SJCRH30 (cell line): ENCODE results near the gene HYDIN. TPM values are rescaled to one million over a fixed set of nuclear protein-coding genes. Genes with fewer than 3 reads are reported as not detected.
"Not testable (repeated sequence)": the region's sequence is repeated elsewhere in the genome, so short reads cannot be mapped to it uniquely, and the experiment has no call there.

Source experiments
- DNase-seq, 2 experiments: peaks; one replicate each; pipeline ENCODE4 v3.0.0-alpha.2; 2015 to 2020
- H3K27ac ChIP-seq: fragments of 250-450 bp; sonication (Bioruptor Pico); 2 replicates; pipeline ENCODE4 v1.5.1; 2020; ENCODE audit warnings: mild to moderate bottlenecking, moderate library complexity
- H3K27me3 ChIP-seq: fragments of 250-450 bp; sonication (Bioruptor Pico); 2 replicates; pipeline ENCODE4 v1.5.1; 2020; ENCODE audit warnings: mild to moderate bottlenecking, moderate library complexity
- H3K36me3 ChIP-seq: fragments of 250-450 bp; sonication (Bioruptor Pico); 2 replicates; pipeline ENCODE4 v1.5.1; 2020; ENCODE audit warnings: mild to moderate bottlenecking, moderate library complexity
- H3K4me1 ChIP-seq: fragments of 250-450 bp; sonication (Bioruptor Pico); 2 replicates; pipeline ENCODE4 v1.5.1; 2020; ENCODE audit warnings: mild to moderate bottlenecking, moderate library complexity
- H3K4me3 ChIP-seq: fragments of 250-450 bp; sonication (Bioruptor Pico); 2 replicates; pipeline ENCODE4 v1.5.1; 2020; ENCODE audit warnings: mild to moderate bottlenecking, moderate library complexity
- H3K9me3 ChIP-seq: fragments of 250-450 bp; sonication (Bioruptor Pico); replicated peaks from 2 replicates; pipeline ENCODE4 v1.5.1; 2020; ENCODE audit warnings: mild to moderate bottlenecking, moderate library complexity
- total RNA-seq: library from RNA; depleted of rRNA; stranded (reverse); fragments of >200 nt; shearing (Covaris generic); gene quantifications from 2 replicates; pipeline ENCODE4 v1.2.3, GENCODE V29; 2014

The HYDIN gene
- total RNA-seq, 1 experiment from 2014 or later, result 0.04 TPM

DNA sequence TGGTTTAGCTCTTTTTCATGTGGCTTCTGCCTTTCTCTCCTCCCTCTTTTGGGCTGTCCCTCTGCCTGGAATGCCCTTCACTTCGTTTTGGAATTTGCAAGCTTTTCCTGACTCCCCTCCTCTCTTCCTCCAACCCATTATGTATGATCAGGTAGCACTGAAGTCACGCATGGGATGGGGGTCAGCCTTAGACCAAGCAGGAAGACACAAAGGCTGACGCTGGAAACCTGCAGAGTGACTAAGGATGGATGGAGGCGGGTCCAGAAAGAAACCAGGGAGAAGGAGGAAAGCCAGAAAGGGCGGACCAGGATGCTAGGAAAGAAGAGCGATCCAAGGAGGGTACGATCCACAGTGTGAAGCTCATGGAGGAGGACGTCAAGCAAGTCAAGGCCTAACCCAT, 296.8 kb downstream of the HYDIN start:
- H3K4me1 ChIP-seq, H3K4me3 ChIP-seq, H3K27ac ChIP-seq, H3K27me3 ChIP-seq, DNase-seq, H3K36me3 ChIP-seq, H3K9me3 ChIP-seq: not testable (repeated sequence)

DNA sequence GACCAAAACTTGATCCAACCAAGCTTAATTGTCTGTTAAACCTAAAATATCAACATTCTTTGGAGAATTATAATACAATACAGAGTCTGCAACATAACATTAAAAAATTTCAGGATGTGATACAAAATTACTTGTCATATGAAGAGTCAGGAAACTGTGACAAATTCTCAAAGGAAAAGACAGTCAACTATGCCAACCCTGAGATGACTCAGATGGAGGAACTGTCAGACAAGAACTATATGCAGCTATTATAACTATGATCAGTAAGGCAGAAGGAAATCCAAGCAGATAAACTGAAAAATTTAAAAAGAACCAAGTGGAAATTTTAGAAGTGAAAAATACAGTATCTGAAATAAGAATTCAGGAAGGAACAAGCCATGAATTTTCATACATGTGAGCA, 299.8 kb downstream of the HYDIN start:
- not testable (repeated sequence) for H3K4me3 ChIP-seq

DNA sequence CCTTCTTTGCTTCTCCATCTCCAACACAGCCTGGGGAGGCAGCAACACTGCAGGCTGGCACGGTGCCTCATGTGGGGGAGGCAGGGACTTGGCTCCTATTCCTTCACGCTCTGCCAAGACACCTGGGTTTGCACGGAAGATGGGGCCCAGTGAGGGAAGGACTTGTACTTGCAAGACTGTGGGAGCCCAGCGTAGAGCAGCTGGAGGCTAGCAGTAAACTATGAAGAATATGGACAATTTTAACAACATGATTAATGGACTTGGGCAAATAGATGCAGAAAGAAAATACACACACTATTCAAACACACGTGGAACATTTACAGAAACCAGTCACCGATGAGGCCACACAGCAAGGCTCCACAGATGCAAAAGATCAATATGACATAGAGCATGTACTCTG, 308.4 kb downstream of the HYDIN start:
- H3K27ac ChIP-seq, H3K9me3 ChIP-seq, H3K36me3 ChIP-seq, H3K27me3 ChIP-seq, H3K4me3 ChIP-seq, H3K4me1 ChIP-seq, DNase-seq: not testable (repeated sequence)

More for the DNA sequence above, 299.8 kb downstream of the HYDIN start:
- not testable (repeated sequence) for H3K4me1 ChIP-seq, H3K9me3 ChIP-seq, DNase-seq, H3K27me3 ChIP-seq, H3K36me3 ChIP-seq, H3K27ac ChIP-seq

DNA sequence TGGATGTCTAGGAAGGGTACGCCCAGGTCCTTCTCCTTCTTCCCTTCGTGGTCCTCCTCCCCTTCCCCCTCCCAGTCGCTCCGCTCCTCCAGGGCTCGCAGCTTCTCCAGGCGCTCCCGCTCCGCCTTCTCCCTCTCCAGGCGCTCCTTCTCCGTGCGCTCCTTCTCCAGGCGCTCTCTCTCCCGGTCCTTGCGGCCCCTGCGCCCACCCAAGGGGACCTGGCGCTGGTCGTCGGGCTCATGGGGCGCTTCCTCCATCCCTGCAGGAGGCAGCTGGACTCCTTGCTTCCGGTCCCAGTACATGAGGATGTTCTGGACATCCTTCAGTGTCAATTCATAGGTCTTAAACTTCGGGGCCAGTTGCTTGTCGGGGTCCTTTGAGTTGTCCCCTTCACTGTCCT, 309.9 kb downstream of the HYDIN start:
- H3K27me3 ChIP-seq, DNase-seq, H3K4me1 ChIP-seq, H3K36me3 ChIP-seq, H3K27ac ChIP-seq, H3K9me3 ChIP-seq, H3K4me3 ChIP-seq: not testable (repeated sequence)

GRCh38 chr16:70888208-70888607, 342.3 kb downstream of the HYDIN start:
- not testable (repeated sequence) for H3K36me3 ChIP-seq, H3K4me3 ChIP-seq, H3K27me3 ChIP-seq, H3K4me1 ChIP-seq, H3K27ac ChIP-seq, DNase-seq, H3K9me3 ChIP-seq

- not testable (repeated sequence) for H3K4me3 ChIP-seq, DNase-seq, H3K27me3 ChIP-seq, H3K4me1 ChIP-seq, H3K9me3 ChIP-seq, H3K27ac ChIP-seq, H3K36me3 ChIP-seq
Observed at GRCh38 chr16:70884652-70885051, 345.9 kb downstream of the HYDIN start.

- not testable (repeated sequence) for H3K27ac ChIP-seq, H3K4me1 ChIP-seq, H3K36me3 ChIP-seq, H3K9me3 ChIP-seq, DNase-seq, H3K4me3 ChIP-seq, H3K27me3 ChIP-seq
Observed at GRCh38 chr16:70882311-70882710, 348.2 kb downstream of the HYDIN start.

GRCh38 chr16:70877895-70878294, 352.6 kb downstream of the HYDIN start:
- H3K27me3 ChIP-seq, DNase-seq, H3K4me3 ChIP-seq, H3K27ac ChIP-seq, H3K4me1 ChIP-seq, H3K36me3 ChIP-seq, H3K9me3 ChIP-seq: not testable (repeated sequence)

- H3K27ac ChIP-seq, H3K27me3 ChIP-seq, H3K9me3 ChIP-seq, DNase-seq, H3K36me3 ChIP-seq, H3K4me1 ChIP-seq, H3K4me3 ChIP-seq: not testable (repeated sequence)
Observed at GRCh38 chr16:70876442-70876841, 354.1 kb downstream of the HYDIN start.

DNA sequence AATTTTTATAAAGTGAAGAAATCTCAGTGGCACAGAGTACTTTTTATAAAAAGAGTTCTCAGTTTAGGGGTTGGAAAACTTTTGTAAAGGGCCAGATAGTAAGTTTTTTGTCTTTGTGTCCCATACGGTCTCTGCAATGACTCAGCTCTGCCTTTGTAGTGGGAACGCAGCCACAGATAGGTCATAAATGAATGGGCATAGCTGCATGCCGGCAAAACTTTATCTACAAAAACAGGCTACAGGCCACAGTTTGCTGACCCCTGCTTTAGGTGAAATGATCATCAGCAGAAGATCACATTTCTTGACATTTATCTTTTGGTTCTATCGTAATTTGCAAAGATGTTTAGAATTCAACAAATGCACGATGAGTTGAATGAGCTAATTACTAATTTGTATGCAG, 365.8 kb downstream of the HYDIN start:
- not testable (repeated sequence) for H3K27me3 ChIP-seq, H3K36me3 ChIP-seq, H3K9me3 ChIP-seq, DNase-seq, H3K4me1 ChIP-seq, H3K27ac ChIP-seq, H3K4me3 ChIP-seq

DNA sequence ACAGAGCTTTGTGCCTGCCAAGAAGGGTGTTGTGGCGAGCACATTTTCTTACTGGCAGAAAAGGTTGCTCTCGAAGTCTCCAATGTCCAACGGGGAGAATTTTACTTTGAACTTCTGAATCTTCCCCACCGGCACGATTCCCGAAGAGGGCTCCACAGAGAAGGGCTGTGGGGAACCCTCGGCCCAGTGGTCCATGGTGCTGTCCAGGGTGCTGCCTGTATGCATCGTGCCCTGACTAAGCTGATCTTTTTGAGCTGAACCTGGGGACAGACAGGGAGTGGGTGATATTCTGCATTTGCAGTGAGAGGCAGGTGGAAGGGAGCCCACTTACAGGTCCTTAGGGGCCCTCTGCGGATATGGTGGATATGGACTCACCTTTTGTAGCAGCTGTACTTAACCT, 368.5 kb downstream of the HYDIN start:
- not testable (repeated sequence) for H3K4me1 ChIP-seq, H3K27me3 ChIP-seq, H3K36me3 ChIP-seq, H3K4me3 ChIP-seq, H3K9me3 ChIP-seq, H3K27ac ChIP-seq
- peak; percentile 1 to 5 for DNase-seq

- DNase-seq, H3K4me1 ChIP-seq, H3K36me3 ChIP-seq, H3K4me3 ChIP-seq, H3K9me3 ChIP-seq, H3K27ac ChIP-seq, H3K27me3 ChIP-seq: not testable (repeated sequence)
Observed at GRCh38 chr16:70851299-70851698, 379.2 kb downstream of the HYDIN start.

DNA sequence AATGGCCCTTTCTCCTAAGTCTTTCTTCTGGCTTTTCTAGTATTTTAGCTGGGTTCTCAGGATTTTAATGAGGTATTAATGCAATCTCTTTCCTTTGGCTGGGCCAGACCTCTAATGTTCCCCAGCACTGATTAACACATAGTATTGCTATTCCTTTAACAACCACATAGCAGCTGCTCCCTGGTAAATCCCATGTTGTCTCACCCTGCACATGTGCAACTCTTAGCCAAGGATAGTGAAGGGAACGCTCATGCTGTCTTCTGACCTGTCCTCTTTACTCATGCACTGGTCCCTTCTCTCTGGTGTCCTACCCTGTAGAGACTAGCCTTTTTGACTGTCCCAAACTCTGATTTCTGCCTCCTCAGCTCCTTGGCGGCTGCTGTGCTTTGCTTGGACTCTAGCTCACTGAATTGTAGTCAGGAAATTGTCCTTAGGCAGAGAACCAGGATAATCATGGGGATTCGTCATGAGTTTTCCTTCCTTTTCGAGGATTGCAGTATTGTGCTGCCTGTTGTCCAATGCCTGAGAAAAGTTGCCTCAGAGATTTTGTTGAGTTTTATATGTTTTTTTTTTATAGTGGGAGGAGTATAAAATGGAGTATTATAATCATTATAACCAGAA, 406.9 kb downstream of the HYDIN start:
- H3K27me3 ChIP-seq, H3K36me3 ChIP-seq, H3K4me3 ChIP-seq, H3K9me3 ChIP-seq, H3K27ac ChIP-seq, H3K4me1 ChIP-seq, DNase-seq: not testable (repeated sequence)

- not testable (repeated sequence) for DNase-seq, H3K4me1 ChIP-seq, H3K27me3 ChIP-seq, H3K27ac ChIP-seq, H3K9me3 ChIP-seq, H3K4me3 ChIP-seq, H3K36me3 ChIP-seq
Observed at GRCh38 chr16:70822734-70823133, 407.8 kb downstream of the HYDIN start.

DNA sequence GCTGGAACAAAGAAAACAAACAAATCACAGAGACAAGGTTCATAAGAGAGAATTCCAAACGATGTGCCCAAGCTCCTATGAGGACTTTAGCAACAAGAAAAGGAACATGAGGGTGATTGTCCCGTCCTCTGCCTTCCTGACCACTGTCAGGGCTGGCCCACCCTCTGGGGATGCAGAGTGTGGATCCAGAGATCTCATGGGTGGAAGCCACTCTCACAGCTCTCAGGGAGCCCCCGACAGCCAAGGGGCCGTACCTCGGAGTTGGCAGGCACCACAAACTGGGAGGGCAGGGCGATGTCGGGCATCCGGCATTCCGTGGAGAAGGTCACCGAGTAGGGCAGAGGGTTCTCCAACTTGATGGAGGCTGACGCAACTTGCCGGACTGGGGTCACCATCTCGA, 412.4 kb downstream of the HYDIN start:
- not testable (repeated sequence) for H3K9me3 ChIP-seq, H3K27me3 ChIP-seq, DNase-seq, H3K4me3 ChIP-seq, H3K36me3 ChIP-seq, H3K4me1 ChIP-seq, H3K27ac ChIP-seq

GRCh38 chr16:70809392-70810060, 421.0 kb downstream of the HYDIN start:
- H3K9me3 ChIP-seq, result no peaks in the 10 kb centered on the region
- no peaks in the 10 kb centered on the region for H3K36me3 ChIP-seq
- DNase-seq, result no peak
- no peak overlapping the region for H3K27ac ChIP-seq
- H3K27me3 ChIP-seq, result no peaks in the 10 kb centered on the region
- H3K4me3 ChIP-seq, result no peak overlapping the region
- H3K4me1 ChIP-seq, result no peaks in the 10 kb centered on the region
